Thoracic aorta (tissue), 2 donors: ENCODE results near the gene OR5P2. TPM values are rescaled to one million over a fixed set of nuclear protein-coding genes. Genes with fewer than 3 reads are reported as not detected.
"Not testable (repeated sequence)": the region's sequence is repeated elsewhere in the genome, so short reads cannot be mapped to it uniquely, and the experiment has no call there.

ENCODE experiments used
- ATAC-seq: fragments of 150-250 bp; one replicate; pipeline ENCODE4 v1.8.0; 2017; ENCODE audit warnings: low read depth; ENCODE audit not compliant: insufficient number of reproducible peaks, low FRiP score
- DNase-seq: peaks from one replicate; pipeline ENCODE4 v3.0.0-alpha.2; 2020; ENCODE audit warnings: low spot score
- H3K27ac ChIP-seq, 2 donors: fragments of 200-600 bp; sonication (generic); 1 replicate in 1 of 2; 2 replicates in 1 of 2; pipeline ENCODE4 v1.5.1; 2016; ENCODE audit warnings: mild to moderate bottlenecking in 2 of 2, moderate library complexity in 2 of 2
- H3K27me3 ChIP-seq: fragments of 200-600 bp; sonication (generic); replicated peaks from 2 replicates; pipeline ENCODE4 v1.6.0; 2016; ENCODE audit warnings: mild to moderate bottlenecking; ENCODE audit not compliant: insufficient read depth
- H3K36me3 ChIP-seq: fragments of 200-600 bp; sonication (generic); one replicate; pipeline ENCODE4 v1.5.1; 2016
- H3K4me1 ChIP-seq, 2 donors: fragments of 200-600 bp; sonication (generic); 1 replicate in 1 of 2; 2 replicates in 1 of 2; pipeline versions ENCODE4 v1.5.1 to v1.6.0; 2016; ENCODE audit warnings: low read depth in 2 of 2, mild to moderate bottlenecking in 1 of 2; ENCODE audit not compliant: control insufficient read depth in 1 of 2
- H3K4me3 ChIP-seq: fragments of 200-600 bp; sonication (generic); 2 replicates; pipeline ENCODE4 v1.5.1; 2016; ENCODE audit warnings: mild to moderate bottlenecking
- H3K9me3 ChIP-seq: fragments of 200-600 bp; sonication (generic); 2 replicates; pipeline ENCODE4 v1.5.1; 2016
- total RNA-seq, 2 donors: library from RNA; depleted of rRNA; stranded (reverse); fragments of >200 nt; gene quantifications; one replicate each; pipeline versions ENCODE4 v1.1.0 to v1.2.3, GENCODE V29; 2016
- TF ChIP-seq, protein P1 (sequence below): fragments of 200-600 bp; sonication (generic); IDR thresholded peaks from one replicate; pipeline ENCODE4 v1.5.1; 2019; ENCODE audit warnings: antibody characterized with exemption

Gene OR5P2
- total RNA-seq, 2 donors from 2014 or later, result 1.2 TPM; not detected in 1

GRCh38 chr11:7787239-7787638 is 9.5 kb downstream of the OR5P2 start:
- Histone ChIP-seq H3K27ac (no peak overlapping the region), H3K4me1 (no peaks in the 10 kb centered on the region), H3K27me3 (no peaks in the 10 kb centered on the region), H3K9me3 (no peaks in the 10 kb centered on the region), H3K4me3 (no peak overlapping the region), H3K36me3 (no peaks in the 10 kb centered on the region)
- ATAC-seq (no peak), DNase-seq (no peak)
- TF ChIP-seq, protein P1, sequence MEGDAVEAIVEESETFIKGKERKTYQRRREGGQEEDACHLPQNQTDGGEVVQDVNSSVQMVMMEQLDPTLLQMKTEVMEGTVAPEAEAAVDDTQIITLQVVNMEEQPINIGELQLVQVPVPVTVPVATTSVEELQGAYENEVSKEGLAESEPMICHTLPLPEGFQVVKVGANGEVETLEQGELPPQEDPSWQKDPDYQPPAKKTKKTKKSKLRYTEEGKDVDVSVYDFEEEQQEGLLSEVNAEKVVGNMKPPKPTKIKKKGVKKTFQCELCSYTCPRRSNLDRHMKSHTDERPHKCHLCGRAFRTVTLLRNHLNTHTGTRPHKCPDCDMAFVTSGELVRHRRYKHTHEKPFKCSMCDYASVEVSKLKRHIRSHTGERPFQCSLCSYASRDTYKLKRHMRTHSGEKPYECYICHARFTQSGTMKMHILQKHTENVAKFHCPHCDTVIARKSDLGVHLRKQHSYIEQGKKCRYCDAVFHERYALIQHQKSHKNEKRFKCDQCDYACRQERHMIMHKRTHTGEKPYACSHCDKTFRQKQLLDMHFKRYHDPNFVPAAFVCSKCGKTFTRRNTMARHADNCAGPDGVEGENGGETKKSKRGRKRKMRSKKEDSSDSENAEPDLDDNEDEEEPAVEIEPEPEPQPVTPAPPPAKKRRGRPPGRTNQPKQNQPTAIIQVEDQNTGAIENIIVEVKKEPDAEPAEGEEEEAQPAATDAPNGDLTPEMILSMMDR, result no peak

- H3K36me3 ChIP-seq, result no peaks in the 10 kb centered on the region
- no peaks in the 10 kb centered on the region for H3K27me3 ChIP-seq
- no peaks in the 10 kb centered on the region for H3K9me3 ChIP-seq
- TF ChIP-seq, protein P1, result no peak
- no peak for ATAC-seq
- H3K4me3 ChIP-seq, result no peak overlapping the region
- no peaks in the 10 kb centered on the region for H3K4me1 ChIP-seq
- no peak overlapping the region for H3K27ac ChIP-seq
- no peak for DNase-seq
Observed at GRCh38 chr11:7775689-7776088, 21.1 kb downstream of the OR5P2 start.

DNA sequence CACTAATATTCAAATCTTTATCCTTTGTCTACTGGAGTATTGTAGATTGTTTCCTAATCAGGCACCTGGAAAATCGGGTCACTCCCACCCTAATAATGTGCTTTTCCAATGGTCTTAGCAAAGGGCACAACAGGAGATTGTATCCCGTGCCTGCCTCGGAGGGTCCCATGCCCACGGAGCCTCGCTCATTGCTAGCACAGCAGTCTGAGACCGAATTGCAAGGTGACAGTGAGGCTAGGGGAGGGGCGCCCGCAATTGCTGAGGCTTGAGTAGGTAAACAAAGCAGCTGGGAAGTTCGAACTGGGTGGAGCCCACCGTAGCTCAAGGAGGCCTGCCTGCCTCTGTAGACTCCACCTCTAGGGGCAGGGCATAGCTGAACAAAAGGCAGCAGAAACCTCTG is 32.4 kb downstream of the OR5P2 start:
- not testable (repeated sequence) for H3K36me3 ChIP-seq, H3K4me3 ChIP-seq, ATAC-seq, H3K27ac ChIP-seq, H3K9me3 ChIP-seq, H3K27me3 ChIP-seq, DNase-seq, H3K4me1 ChIP-seq

GRCh38 chr11:7759010-7759409 is 37.7 kb downstream of the OR5P2 start:
- no peaks in the 10 kb centered on the region for H3K27me3 ChIP-seq
- TF ChIP-seq, protein P1, result no peak
- H3K36me3 ChIP-seq, result no peaks in the 10 kb centered on the region
- no peaks in the 10 kb centered on the region for H3K9me3 ChIP-seq
- no peak overlapping the region for H3K27ac ChIP-seq
- ATAC-seq (no peak), DNase-seq (no peak)
- no peaks in the 10 kb centered on the region for H3K4me1 ChIP-seq
- H3K4me3 ChIP-seq, result no peak overlapping the region

GRCh38 chr11:7749456-7749855 is 47.3 kb downstream of the OR5P2 start:
- no peaks in the 10 kb centered on the region for H3K4me1 ChIP-seq
- no peak overlapping the region for H3K4me3 ChIP-seq
- DNase-seq (no peak), ATAC-seq (no peak)
- no peaks in the 10 kb centered on the region for H3K9me3 ChIP-seq
- H3K36me3 ChIP-seq, result no peaks in the 10 kb centered on the region
- H3K27ac ChIP-seq, result no peak overlapping the region
- H3K27me3 ChIP-seq, result no peaks in the 10 kb centered on the region
- TF ChIP-seq, protein P1, result no peak

Other genes with a start within 250 kb of the OR5P2 start
- gene CYB5R2, start 123.4 kb downstream of the OR5P2 start, total RNA-seq, result 10 to 100 TPM; 12.6 to 21.3 TPM
- 1 to 10 TPM; 1.2 to 1.5 TPM for gene OVCH2, start 90.5 kb downstream of the OR5P2 start, total RNA-seq
- 1 to 10 TPM in 1 of 2 donors, not detected in 1; 3.1 TPM for gene OR5P3, start 33.9 kb upstream of the OR5P2 start, total RNA-seq
- not detected for gene OR10A6, start 134.3 kb upstream of the OR5P2 start, total RNA-seq
- not detected for gene OR10A3, start 144.8 kb upstream of the OR5P2 start, total RNA-seq
- gene NLRP10, start 168.5 kb upstream of the OR5P2 start, total RNA-seq, result under 1 TPM in 1 of 2 donors, not detected in 1; 0.14 TPM
- 100 to 1,000 TPM; 125 to 166 TPM for gene EIF3F, start 190.4 kb upstream of the OR5P2 start, total RNA-seq